ENCODE results near the gene ACTL6B. TPM values are rescaled to one million over a fixed set of nuclear protein-coding genes. Genes with fewer than 3 reads are reported as not detected.
"Not testable (repeated sequence)": the region's sequence is repeated elsewhere in the genome, so short reads cannot be mapped to it uniquely, and the experiment has no call there.

ACTL6B gene
- total RNA-seq, 1 experiment from 2014 or later, result not detected

DNA sequence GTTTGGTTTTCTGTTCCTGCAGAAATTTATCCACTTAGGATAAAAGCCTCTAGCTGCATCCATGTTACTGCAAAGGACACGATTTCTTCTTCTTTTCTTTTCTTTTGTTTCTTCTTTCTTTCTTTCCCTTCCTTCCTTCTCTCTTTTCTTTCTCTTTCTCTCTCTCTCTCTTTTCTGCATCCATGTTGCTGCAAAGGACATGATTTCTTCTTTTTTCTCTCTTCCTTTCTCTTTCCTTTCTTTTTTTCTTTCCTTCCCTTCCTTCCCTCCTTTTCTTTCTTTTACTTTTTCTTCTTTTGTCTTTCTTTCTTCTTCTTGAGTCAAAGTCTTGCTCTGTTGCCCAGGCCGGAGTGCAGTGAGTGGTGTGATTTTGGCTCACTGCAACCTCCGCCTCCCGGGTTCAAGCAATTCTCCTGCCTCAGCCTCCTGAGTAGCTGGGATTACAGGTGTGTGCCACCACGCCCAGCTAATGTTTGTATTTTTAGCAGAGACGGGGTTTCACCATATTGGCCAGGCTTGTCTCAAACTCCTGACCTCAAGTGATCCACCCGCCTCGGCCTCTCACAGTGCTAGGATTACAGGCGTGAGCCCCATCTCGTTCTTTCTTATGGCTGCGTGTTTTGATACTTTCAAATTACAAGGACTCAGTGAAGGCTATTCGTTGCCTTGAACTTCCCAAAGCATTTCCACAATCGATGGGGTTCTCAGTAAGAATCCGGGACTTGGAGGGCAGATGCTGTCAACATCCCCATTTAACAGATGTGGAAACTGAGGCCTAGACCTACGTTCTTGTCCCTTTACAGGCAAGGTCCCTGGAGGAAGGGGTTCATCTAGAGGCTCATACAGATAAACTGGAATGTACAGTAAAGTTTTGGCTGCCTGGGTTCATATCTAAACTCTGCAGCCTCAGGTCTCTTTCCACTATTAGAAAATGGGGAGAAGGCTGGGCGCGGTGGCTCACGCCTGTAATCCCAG, 15.4 kb upstream of the ACTL6B start:
- no peak for DNase-seq (ENCODE audit: low spot score)

DNA sequence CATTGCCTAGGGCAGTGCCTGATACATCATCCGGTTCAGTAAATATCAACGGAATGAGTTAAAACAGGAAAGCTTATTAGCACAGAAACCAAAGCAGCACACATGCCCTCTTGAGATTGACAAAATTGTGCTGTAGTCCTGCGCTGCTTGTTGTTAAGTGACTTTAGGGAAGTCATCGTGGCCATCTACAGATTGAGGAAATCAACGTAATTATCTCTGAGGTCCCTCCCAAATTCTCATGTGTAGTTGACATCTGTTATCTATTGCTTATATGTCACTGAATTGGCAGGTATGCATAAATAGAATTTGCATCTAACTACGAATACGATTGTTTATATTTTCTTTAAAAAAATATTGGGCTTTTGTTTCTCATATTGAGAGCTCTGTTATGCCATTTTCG, 13.8 kb upstream of the ACTL6B start:
- no peak for DNase-seq (ENCODE audit: low spot score)

DNA sequence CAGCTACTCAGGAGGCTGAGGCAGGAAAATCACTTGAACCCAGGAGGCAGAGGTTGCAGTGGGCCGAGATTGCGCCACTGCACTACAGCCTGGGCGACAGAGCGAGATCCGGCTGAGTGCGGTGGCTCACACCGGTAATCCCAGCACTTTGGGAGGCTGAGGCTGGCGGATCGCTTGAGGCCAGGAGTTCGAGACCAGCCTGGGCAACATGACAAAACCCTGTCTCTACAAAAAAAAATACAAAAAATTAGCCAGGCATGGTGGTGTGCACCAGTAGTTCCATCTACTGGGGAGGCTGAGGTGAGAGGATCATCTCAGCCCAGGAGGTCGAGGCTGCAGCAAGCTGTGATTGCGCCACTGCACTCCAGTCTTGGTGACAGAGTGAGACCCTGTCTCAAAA, 12.9 kb upstream of the ACTL6B start:
- not testable (repeated sequence) for DNase-seq (ENCODE audit: low spot score)

DNA sequence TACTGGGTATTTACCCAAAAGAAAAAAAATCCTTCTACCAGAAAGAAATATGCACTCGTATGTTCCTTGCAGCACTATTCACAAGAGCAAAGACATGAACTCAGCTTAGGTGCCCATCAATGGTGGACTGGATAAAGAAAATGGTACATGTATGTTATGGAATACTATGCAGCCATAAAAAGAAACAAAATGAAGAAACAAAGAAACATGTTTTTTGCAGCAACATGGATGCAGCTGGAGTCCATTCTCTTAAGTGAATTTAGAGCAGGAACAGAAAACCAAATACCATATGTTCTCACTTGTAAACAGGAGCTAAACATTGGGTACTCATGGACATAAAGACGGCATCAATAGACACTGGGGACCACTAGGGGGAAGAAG, 11.8 kb upstream of the ACTL6B start:
- no peak for DNase-seq (ENCODE audit: low spot score)

DNA sequence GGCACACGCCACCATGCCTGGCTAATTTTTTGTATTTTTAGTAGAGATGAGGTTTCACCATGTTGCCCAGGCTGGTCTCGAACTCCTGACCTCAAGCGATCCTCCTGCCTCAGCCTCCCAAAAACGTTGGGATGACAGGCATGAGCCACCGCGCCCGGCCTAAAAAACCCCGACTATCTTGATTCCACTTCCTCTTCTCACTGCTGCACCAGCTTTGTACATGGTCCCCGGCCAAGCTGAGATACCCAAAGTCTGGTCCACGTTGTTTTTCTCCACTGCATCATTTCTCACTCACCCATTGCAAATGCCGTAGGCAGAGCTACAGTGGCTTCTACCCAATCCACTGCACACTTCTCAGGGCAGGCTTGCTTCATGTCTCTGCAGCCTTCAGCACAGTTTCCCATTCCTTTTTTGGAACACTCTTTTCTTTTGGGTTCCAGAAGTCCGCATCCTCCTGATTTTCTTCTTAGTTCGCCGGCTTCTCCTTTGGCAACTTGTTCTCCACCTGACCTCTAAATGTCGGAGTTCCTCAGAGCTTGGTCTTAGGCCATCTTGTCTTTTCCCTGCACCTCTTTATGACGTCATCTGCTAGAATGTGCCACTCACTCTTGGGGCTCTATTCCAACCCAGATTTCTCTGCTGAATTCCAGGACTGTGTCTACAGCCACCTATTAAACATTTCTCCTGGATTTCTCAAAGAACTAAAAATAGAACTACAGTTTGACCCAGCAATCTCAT, 11.3 kb upstream of the ACTL6B start:
- DNase-seq (ENCODE audit: low spot score), result no peak

DNA sequence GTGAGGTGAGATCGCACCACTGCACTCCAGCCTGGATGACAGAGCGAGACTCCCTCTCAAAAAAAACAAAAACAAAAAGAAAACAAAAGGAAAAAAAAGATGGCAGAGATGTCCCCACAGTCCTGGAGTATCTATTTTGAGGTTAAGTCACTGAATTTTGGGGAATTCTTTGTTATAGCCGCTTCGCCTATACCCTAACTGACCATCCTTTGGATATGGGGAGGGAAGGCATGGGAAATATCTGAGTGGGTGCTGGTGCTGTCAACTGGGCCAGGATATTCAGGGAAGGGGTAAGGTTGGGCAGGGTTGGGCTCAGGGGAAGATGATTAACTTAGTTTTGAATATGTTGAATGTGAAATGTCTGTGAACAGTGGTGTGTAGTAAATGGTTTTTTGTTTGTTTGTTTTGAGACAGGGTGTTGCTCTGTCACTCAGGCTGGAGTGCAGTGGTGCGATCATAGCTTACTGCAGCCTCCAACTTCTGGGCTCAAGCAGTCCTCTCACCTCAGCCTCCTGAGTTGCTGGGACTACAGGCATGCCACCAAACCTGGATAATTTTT, 9.0 kb upstream of the ACTL6B start:
- no peak for DNase-seq (ENCODE audit: low spot score)

DNA sequence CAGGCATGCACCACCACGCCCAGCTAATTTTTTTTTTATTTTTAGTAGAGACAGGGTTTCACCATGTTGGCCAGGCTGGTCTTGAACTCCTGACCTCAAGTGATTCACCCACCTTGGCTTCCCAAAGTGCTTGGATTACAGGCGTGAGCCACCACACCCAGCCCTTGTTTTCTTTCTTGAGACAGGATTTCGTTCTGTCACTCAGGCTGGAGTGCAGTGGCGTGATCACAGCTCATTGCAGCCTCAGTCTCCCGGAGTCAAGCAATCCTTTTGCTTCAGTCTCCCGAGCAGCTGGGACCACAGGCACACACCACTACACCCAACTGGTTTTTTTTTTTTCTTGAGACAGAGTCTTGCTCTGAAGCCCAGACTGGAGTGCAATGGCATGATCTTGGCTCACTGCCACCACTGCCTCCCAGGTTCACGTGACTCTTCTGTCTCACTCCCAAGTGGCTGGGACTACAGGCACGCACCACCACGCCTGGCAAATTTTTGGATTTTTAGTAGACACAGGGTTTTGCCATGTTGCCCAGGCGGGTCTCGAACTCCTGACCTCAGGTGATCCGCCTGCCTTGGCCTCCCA, 6.0 kb upstream of the ACTL6B start:
- not testable (repeated sequence) for DNase-seq (ENCODE audit: low spot score)

DNA sequence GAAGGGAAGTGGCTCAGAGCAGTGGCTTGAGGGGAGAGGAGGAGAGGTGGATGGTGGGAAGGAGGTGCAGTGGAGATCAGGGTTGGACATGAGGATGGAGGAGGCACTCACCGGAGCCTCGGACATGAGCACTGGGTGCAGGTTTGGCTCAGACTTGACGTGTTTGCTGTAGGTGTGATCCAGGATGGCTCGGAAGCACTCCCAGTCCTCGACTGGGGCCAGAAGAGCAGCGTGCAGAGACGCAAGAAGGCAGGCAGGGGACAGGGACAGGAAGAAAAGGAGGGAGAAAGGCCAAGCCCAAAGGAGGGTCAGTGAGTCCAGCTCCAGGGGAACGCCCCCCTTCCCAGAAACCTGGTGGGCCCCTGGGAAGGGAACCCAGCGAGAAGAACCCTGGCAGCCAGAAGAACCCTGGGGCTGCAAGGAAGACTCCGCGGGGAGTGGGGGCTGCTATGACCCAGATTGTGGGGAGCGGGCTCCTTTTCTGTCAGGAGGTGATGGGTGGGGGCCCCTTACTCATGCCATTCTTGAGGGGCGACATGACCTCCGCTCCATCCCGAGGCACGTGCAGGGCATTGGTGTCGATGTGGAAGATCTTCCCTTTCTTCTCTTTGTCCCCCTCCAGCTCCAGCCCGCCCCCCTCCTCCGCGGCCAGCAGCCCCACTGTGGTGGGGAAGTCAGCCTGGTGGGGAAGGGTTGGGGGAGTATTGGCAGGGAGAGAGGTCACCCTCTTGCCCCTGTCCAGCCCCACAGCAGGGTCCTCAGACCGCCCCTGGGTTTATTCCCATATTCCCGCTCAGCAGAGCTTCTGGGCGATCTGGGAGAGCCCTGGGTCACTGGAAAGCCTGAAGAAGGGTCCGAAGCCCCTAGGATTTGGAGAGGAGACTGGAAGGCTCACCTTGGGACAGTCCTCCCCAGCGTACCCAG, 1.1 kb downstream of the ACTL6B start:
- DNase-seq (ENCODE audit: low spot score), result no peak

DNA sequence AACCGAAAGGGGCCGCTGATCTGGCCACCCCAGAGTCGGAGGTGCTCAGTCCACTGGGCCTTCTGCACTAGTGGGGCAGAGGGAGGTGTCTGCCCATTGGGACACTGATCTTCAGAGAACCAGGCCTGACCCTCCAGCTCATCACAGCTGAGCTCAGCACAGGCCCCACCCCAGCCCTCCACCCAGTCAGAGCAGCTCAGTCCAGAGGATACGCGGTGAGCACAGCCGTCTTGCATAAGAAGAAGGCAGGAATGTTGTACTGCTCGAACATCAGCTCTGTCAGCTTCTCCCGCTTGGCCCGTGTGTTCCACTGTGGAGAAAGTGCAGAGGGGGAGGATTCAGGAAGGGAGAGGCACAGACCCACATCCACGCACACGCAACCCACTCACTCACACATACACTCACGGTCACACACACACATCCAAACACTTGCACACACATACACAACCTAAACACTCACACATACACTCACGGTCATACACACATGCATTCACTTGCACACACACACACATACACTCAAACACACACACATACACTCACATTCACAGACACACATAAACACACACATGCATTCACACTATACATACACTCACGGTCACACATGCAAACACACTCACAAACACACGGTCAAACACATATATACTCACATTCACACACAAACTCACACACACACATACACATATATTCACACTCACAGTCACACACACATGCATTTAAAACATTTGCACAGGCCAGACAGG, 6.3 kb downstream of the ACTL6B start:
- DNase-seq (ENCODE audit: low spot score), result no peak

DNA sequence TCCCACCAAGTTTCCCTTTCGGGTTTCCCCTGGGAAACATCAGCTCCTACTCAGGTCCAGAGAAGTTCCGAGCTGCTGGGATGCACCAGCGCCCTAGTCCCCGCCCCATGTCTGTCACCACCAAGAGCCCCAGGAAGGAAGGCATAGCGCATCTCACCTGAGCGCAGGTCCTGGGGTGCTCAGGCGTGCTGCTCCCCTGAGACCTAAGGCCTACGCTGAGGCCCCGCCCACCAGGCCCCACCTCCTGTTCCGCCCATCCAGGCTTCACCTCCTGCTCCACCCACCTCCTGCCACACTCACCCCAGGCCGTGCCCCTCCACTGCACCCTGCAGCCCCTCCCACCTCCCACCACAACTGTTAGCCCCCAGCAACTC, 13.7 kb downstream of the ACTL6B start:
- DNase-seq (ENCODE audit: low spot score), result no peak

DNA sequence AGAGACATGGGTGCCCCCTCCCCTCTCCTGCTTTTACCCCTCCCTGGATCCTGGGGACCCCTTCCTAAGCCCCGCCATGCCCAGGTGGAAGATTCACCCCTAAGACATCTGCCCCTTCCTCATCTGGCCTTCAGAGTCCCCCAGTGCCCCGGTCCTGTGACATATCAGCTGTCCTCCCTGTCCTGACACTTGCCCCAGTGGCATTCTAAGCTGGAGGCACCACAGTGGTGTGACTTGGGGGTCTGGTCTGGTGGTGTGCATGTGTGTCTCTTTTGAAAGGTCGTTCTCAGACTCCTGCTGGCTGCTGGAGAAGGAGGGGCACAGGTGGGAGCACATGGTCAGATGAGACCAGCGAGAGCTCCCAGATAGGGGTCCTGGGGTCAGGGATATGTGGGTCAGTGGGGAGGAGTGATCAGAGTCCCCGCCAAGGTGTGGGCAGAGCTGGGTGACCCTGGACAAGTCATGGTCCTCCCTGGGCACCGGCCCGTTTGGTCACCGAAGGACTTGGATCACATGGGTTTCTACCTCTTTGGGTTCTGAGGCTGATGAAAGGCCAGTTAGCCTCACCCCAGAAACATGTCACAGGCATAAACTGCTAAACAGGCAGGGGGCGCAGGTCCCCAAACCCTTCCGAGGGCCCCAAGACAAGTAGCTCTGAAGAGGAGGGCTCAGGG, 14.3 kb downstream of the ACTL6B start:
- DNase-seq (ENCODE audit: low spot score), result no peak

DNA sequence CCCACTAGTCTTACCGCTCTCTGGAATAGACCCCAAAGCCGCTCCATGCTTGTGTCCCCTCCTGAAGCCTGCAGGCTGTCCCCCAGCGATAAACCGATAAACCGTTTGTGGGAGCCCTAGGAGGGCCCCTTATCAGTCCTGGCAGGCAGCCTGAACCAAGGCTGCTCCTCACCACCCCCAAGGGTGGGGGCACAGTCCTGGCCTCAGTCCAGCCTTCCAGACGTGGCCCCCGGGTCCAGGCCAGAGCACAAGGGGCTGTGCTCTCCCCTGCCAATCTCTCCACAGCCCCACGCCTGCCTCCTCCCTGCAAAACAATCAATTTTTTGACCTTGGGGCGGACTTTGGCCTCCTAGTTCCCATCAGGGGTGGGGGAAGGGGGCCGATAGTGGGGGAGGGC, 14.8 kb downstream of the ACTL6B start, which contains the start of gene TFR2:
TFR2 (minus strand) TSS at position 90 of the 397 bp plus-strand sequence; CDS start at position 47, 43 bp downstream.
- DNase-seq (ENCODE audit: low spot score), result no peak

DNA sequence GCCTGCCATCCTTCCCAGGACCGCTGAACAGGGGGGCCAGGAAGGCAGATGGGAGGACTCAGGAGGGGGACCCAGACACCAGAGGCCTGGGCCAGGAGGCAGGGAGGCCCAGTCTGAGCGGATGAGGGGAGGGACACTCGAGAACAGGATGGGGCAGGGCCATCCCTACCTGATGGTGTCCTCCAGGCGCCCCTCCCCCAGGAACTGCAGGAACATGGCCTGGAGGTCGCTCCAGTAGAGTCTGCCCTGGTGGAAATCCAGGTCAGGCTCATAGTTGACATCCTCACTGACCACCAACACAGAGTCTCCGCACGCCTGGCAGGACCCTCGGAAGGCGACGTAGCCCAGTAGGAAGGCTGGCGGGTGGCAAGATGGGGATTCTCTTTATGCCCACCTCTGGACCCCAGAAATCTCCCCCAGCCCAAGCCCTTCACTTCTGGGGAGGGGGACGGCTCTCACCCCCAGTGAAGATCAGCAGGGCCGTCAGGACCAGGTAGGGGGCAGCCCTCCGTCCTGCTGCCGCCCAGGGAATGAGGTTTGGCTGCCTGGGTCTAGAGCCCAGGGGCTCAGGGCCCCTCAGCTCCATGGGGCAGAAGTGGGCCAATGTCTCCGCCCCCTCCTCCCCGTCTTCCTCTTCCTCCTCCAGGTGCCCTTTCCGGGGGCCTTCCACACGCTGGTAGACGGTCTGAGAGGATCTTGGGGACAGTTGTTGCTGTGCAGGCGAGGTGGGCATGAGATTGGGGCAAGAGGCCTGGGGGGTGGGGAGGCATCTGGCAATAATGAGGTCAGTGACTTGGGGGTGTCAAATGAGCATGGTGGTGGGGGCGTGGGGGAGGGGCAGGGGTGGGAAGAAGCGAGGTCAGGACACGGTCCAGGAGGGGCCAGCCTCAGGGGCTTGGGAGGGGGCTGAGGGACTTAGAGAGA, 15.5 kb downstream of the ACTL6B start:
- no peak for DNase-seq (ENCODE audit: low spot score)

DNA sequence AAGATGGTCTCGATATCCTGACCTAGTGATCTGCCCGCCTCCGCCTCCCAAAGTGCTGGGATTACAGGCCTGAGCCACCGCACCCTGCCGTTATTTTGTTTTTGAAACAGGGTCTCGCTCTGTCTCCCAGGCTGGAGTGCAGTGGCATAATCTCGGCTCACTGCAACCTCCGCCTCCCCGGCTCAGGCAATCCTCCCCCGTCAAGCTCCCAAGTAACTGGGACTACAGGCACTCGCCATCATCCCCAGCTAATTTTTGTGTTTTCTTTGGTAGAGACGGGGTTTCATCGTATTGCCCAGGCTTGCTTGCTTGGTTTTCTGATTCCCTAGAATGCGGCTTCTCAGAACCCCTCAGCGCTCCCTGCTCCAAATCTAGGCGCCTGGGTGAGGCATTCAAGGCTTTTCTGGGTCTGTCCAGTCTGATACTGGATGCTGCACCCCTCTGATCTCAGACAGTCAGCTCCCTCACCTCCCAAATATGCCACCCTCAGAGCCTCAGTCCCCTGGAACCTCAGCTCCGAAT, 16.2 kb downstream of the ACTL6B start:
- DNase-seq (ENCODE audit: low spot score), result no peak

DNA sequence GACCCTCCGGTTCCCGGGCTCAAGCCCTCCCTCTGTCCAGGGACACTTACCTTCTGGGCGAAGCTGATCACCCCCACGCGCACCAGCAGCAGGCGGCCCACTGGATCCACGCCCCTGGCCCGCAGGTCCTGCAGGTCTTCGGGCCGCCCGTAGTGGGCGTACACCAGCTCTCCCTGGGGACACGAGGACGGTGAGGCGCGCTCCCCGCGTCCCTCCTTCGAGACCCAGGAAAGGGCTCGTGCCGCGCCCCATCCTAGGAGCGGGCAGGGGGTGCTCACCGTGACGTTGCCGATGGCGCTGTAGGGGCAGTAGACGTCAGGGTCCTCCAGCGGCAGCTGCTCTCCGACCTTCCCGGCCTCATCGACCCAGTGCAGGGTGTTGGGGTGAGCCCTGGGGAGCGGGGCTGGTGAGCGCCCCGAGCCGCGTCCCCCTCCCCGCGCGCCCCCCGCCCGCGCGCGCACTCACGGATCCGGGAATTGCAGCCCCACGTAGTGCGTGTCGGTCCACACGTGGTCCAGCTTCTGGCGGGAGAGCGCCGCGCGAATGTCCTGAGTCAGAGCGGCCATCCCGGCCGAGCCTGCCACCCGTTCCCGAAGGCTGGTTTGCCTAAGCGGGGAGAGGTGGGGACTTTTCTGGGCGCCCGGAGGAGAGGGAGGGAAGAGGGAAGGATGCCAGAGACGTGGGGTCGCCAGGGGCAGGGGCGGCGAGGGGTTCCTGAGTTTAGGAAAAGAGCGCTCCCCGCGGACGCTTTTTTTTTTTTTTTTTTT, 23.1 kb downstream of the ACTL6B start:
- DNase-seq (ENCODE audit: low spot score), result no peak

DNA sequence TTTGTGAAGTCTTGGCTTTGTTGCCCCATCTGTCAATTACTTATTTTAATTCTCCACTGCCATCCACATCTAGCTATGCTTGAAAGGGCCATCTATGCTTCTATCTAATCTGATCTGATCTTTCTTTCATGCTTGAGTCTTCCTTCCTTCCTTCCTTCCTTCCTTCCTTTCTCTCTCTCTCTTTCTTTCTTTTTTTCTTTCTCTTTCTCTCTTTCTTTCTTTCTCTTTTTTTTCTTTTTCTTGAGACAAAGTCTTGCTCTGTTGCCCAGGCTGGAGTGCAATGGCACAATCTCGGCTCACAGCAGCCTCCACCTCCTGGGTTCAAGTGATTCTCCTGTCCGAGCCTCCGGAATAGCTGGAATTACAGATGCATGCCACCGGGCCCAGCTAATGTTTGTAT, 26.2 kb downstream of the ACTL6B start:
- DNase-seq (ENCODE audit: low spot score), result no peak

DNA sequence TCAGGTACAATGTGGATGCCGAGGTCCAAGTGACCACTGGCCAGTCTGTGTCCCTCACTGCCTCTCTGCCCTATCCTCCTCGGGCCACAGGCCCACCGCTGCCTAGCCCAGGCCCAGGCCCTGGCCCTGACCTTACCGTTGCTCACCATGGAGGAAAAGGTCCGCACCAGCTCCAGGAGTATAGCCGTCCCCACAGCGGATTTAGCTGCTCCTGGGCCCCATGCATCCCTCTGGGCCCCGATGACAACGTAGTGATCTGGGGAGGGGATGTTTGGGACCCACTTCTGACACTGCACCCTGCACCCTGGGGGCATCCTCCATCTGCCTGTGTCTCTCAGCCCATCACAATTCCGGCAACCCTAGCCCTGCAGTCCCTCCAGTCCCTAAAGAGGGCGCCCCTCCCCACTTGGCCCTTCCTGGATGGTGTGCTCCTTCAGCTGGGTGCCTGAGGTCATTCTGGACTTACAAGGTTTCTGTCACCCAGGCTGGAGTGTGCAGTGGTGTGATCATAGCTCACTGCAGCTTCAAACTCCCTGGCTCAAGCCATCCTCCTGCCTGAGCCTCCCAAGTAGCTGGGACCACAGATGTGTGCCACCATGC, 27.0 kb downstream of the ACTL6B start:
- DNase-seq (ENCODE audit: low spot score), result peak; percentile 44
